ENCODE measurements around the gene RRAS2. TPM values are rescaled to one million over a fixed set of nuclear protein-coding genes. Genes with fewer than 3 reads are reported as not detected.

RRAS2 gene
- total RNA-seq, 4 donors from 2014 or later: 12.3 to 86.0 (median 41.7) TPM

DNA sequence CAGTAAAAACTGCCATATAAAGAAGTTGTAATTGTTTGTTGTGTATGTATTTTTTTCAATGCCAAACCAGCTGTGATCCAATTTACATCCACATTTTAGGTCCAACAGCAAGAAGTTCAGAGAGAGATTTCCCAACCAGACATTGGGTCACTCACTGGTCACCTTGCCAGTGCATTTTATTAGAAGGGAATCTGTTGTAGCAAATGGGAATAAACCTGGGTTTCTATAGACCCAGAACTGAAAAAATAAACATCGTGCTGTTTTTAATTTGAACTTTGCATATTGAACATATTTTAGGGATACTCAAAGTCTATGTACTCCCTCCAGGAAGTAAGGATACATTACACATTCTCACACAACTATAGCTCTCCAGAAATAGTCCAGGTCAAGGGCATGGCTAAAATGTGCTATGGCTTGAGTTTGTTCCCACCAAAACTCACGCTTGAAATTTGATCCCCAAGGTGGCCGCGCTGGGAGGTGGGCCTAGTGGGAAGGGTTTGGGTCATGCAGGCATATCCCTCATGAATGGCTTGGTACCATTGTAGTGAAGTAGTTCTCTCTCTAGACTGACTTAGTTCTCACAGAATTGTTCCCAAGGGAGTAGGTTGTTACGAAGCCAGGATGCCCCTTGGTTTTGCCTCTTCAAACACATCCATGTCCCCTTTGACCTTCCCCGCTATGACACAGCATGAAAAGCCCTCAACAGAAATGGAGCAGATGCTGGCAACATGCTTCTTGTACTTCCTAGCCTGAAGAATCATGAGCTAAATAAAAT lies 90.9 kb downstream of the RRAS2 start:
- intact Hi-C loops (cut with DNase I; ENCODE audit: low total_unique reads): no loop called here
- TF ChIP-seq EP300 (IDR thresholded peaks at IDR 0.05; ENCODE audit: low read depth) (no peak), POLR2AphosphoS5 (IDR thresholded peaks at IDR 0.05) (no peak), CTCF (IDR thresholded peaks at IDR 0.05) (no peak), POLR2A (IDR thresholded peaks at IDR 0.05) (no peak)
- Histone ChIP-seq H3K36me3 (peaks cover 0 to 4% (median 0%) of the 10 kb centered on the region in 4 donors), H3K27ac (no peak overlapping the region), H3K9me3 (no peaks in the 10 kb centered on the region), H3K27me3 (no peaks in the 10 kb centered on the region), H3K4me1 (no peaks in the 10 kb centered on the region), H3K4me3 (no peak overlapping the region)
- in situ Hi-C loops (cut with MboI; ENCODE audit: low pct_ligation_motif_present in 1 of 4, low pct_unique_long_range_greater_than_20kb in 1 of 4, low sequenced_read_pairs in 3 of 4): loop anchor here in 1 of 4 donors (25.0 kb wide), 1 partner anchor 506 kb away; no protein-coding TSS in a partner anchor
- WGBS, 2 donors (ENCODE audit: low coverage in 1 of 2): 88 to 98% methylated on average over 4 to 6 of the region's 6 CpGs
- DNase-seq: no peak

DNA sequence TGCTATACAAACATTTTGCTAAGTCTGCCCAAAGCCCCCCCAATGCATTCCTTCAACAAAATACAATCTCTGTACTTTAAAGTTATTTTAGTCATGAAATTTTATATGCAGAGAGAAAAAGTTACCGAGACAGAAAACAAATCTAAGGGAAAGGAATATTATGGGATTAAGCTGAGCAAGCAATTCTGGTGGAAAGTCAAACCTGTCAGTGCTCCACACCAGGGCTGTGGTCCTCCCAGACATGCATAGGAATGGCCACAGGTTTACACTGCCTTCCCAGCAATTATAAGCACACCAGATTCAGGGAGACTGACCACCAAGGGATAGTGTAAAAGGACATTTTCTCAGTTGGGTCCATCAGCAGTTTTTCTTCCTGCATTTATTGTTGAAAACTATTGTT lies 92.4 kb downstream of the RRAS2 start:
- in situ Hi-C loops (cut with MboI; ENCODE audit: low pct_ligation_motif_present in 1 of 4, low pct_unique_long_range_greater_than_20kb in 1 of 4, low sequenced_read_pairs in 3 of 4): loop anchor here in 1 of 4 donors (25.0 kb wide), 1 partner anchor 504 kb away; no protein-coding TSS in a partner anchor

DNA sequence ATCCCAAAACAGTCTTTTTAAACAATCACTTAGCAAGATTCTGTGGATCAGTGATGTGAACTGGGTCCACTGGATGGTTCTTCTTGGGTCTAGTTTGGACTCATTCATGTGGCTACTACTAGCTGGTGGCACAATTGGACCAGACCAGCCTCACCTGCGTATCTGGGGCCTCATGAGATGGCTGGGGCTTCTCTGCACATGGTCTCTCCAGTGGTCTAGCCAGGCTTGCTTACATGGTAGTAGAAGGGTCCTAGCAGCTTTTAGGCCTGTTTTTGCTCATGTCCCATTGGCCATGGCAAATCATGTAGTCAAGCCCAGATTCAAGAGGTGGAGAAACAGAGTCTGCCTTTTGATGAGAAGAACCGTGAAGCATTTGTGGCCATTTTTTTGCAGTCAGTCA lies 94.0 kb downstream of the RRAS2 start:
- WGBS, 2 donors (ENCODE audit: low coverage in 1 of 2): 96 to 100% methylated on average over 1 to 2 of the region's 2 CpGs
- H3K36me3 ChIP-seq: peaks cover 0 to 4% (median 0%) of the 10 kb centered on the region in 4 donors
- in situ Hi-C loops (cut with MboI; ENCODE audit: low pct_ligation_motif_present in 1 of 4, low pct_unique_long_range_greater_than_20kb in 1 of 4, low sequenced_read_pairs in 3 of 4): loop anchor here in 1 of 4 donors (25.0 kb wide), 1 partner anchor 503 kb away; no protein-coding TSS in a partner anchor

More for the DNA sequence above, 92.4 kb downstream of the RRAS2 start:
- Histone ChIP-seq H3K9me3 (no peaks in the 10 kb centered on the region), H3K27ac (no peak overlapping the region), H3K4me1 (no peaks in the 10 kb centered on the region), H3K36me3 (peaks cover 0 to 4% (median 0%) of the 10 kb centered on the region in 4 donors), H3K27me3 (no peaks in the 10 kb centered on the region), H3K4me3 (no peak overlapping the region)
- TF ChIP-seq CTCF (IDR thresholded peaks at IDR 0.05): no peak
- TF ChIP-seq POLR2A (IDR thresholded peaks at IDR 0.05): no peak
- no peak for TF ChIP-seq POLR2AphosphoS5 (IDR thresholded peaks at IDR 0.05)
- TF ChIP-seq EP300 (IDR thresholded peaks at IDR 0.05; ENCODE audit: low read depth): no peak
- no peak for DNase-seq
- 88 to 94% methylated on average over 1 of the region's 1 CpG for WGBS, 2 donors (ENCODE audit: low coverage in 1 of 2)
- intact Hi-C loops (cut with DNase I; ENCODE audit: low total_unique reads): no loop called here

More for the DNA sequence above, 94.0 kb downstream of the RRAS2 start:
- no peak for DNase-seq
- Histone ChIP-seq H3K27ac (no peak overlapping the region), H3K27me3 (no peaks in the 10 kb centered on the region), H3K4me1 (peaks cover 0 to 8% (median 0%) of the 10 kb centered on the region in 4 donors), H3K9me3 (no peaks in the 10 kb centered on the region), H3K4me3 (no peak overlapping the region)
- intact Hi-C loops (cut with DNase I; ENCODE audit: low total_unique reads): no loop called here
- no peak for TF ChIP-seq CTCF (IDR thresholded peaks at IDR 0.05)
- no peak for TF ChIP-seq POLR2A (IDR thresholded peaks at IDR 0.05)
- TF ChIP-seq POLR2AphosphoS5 (IDR thresholded peaks at IDR 0.05): no peak
- no peak for TF ChIP-seq EP300 (IDR thresholded peaks at IDR 0.05; ENCODE audit: low read depth)

Measured in transverse colon (tissue), 4 donors.